GM12892 (cell line): ENCODE measurements around the gene ALDH18A1.

ENCODE experiments used
- DNase-seq: peaks from one replicate; pipeline ENCODE4 v3.0.0; 2011; ENCODE audit not compliant: insufficient read length
- FAIRE-seq: peaks from 2 replicates; lab custom pipeline; 2011; peaks lifted over from hg19 to GRCh38; lab: Jason Lieb, UNC
- POLR2A ChIP-seq: IDR thresholded peaks from 2 replicates; pipeline ENCODE4 v1.6.1; 2011; ENCODE audit warnings: low read depth, low read length, control low read depth
- POLR2AphosphoS5 ChIP-seq: IDR thresholded peaks from 2 replicates; pipeline ENCODE4 v1.6.1; 2011; ENCODE audit warnings: low read depth, low read length, control low read depth
- TAF1 ChIP-seq: IDR thresholded peaks from 2 replicates; pipeline ENCODE4 v1.6.1; 2011; ENCODE audit warnings: low read depth, mild to moderate bottlenecking, control low read depth, low read length, borderline replicate concordance

The ALDH18A1 gene

GRCh38 chr10:95560278-95561176, 96.0 kb downstream of the ALDH18A1 start:
- FAIRE-seq, result no peak
- no peak for TF ChIP-seq POLR2A
- TF ChIP-seq POLR2AphosphoS5, result no peak
- TF ChIP-seq TAF1, result no peak
- DNase-seq, result peak; percentile 56

- TF ChIP-seq TAF1 (no peak), POLR2A (no peak), POLR2AphosphoS5 (no peak)
- DNase-seq (no peak), FAIRE-seq (no peak)
Measured at GRCh38 chr10:95559896-95560277, 96.6 kb downstream of the ALDH18A1 start.

DNA sequence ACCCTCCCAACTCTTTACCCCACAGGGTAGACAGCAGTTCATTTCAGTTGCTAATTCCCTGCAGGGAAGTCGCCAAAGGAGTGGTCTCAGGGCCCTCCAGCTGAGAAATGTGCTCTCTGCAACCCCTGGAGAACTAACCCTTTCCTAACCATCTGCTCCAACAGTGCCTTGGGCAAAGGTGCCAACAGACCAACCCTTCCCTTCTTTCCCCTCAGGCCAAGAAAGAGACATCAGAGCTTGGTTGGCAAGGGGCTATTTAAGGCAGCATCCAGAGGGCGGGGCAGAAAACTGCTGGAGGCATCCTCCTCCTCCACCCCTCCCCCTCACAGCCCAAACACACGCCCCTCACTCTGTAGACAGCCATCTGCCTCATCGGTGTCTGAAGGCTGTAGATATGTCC, 97.0 kb downstream of the ALDH18A1 start:
- DNase-seq (no peak), FAIRE-seq (no peak)
- TF ChIP-seq POLR2AphosphoS5 (no peak), TAF1 (no peak), POLR2A (no peak)

DNA sequence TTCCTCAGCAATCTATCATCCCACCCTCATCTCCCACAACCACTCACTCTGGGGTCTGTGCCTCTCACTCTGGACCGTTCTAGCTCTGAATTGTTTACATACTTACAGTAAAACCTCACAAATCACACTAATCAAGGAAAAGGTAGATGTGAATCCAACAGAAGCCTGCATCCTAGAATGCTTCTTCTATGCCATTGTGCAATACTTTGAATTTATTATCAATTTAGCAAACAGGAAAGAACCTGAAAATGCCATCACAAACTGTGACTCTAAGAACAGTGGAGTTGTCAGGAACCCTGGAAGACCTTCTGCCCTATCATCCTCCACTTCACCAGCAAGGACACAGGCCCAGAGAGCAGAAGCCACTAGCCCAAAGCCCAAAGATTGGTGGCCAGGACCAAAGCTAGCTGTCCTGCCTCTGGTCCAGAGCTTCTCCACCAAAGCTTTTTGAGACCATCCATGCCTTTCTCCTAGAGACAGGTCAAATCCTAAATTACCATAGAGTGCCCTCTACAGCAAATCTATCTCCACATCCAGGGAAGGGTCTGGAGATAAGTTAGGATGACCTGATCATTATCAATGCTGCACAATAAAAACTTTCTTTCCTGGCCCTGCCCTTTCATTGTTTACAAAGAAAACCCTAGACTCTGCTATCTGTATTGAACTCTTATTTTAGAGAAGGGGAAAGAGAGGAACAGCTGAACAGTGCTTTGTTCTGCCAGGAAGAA, 97.8 kb downstream of the ALDH18A1 start:
- DNase-seq (no peak), FAIRE-seq (no peak)
- TF ChIP-seq POLR2AphosphoS5 (no peak), TAF1 (no peak), POLR2A (no peak)

DNA sequence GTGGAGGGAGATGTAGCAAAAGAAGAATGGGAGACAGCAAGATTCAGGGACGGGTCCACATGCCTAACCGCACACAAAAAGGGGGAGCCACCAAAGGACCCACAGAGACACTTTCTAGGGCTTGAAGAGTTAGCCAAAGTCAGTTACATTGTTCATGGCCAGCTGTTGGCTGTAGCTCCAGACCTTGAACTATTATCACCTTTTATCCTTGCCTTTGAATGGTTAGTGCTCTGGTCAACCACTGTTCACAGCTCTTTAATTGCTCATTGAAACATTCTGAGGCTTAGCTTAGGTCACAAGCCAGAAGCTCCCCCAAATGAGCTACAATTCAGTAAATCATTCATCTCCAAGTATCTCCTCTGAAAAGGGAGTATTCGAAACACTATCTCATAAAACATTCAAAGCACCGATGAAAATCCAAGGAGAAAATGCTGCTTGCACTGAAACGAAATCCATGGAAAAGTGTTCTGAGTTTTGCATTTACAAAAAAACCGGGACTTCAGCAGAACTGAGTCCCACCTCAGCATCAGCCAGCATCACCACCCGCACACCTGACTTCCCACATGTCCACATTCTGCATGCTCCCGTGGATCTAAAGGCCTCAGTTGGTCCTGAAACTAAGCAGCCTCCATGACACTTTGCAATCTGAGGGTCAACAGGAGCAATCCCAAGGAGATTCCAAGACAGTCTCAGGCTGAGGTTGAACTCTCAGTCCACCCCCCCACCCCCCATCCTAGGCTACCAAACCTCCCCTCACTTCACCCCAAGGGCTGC, 99.3 kb downstream of the ALDH18A1 start:
- DNase-seq, result no peak
- no peak for TF ChIP-seq TAF1
- TF ChIP-seq POLR2AphosphoS5, result no peak
- FAIRE-seq, result no peak
